Neuron (in vitro differentiated cells): ENCODE data around the gene KCNK10.
"Not testable (repeated sequence)": the region's sequence is repeated elsewhere in the genome, so short reads cannot be mapped to it uniquely, and the experiment has no call there.

Experiments
- H2AFZ ChIP-seq: one replicate; pipeline ENCODE4 v1.6.1; 2013; ENCODE audit warnings: low read depth, mild to moderate bottlenecking, inconsistent platforms, low read length, moderate library complexity
- H3K27me3 ChIP-seq: one replicate; pipeline ENCODE4 v1.6.1; 2013; ENCODE audit warnings: low read length; ENCODE audit not compliant: insufficient read depth
- H3K36me3 ChIP-seq: one replicate; pipeline ENCODE4 v1.6.1; 2013; ENCODE audit warnings: low read length; ENCODE audit not compliant: insufficient read depth
- H3K4me1 ChIP-seq: one replicate; pipeline ENCODE4 v1.6.1; 2013; ENCODE audit warnings: low read length; ENCODE audit not compliant: insufficient read depth
- H3K4me3 ChIP-seq: 2 replicates; pipeline ENCODE4 v1.5.1; 2013; ENCODE audit warnings: mild to moderate bottlenecking, low read length, moderate library complexity
- H3K9me3 ChIP-seq: one replicate; pipeline ENCODE4 v1.6.1; 2013; ENCODE audit warnings: low read length

Gene KCNK10

DNA sequence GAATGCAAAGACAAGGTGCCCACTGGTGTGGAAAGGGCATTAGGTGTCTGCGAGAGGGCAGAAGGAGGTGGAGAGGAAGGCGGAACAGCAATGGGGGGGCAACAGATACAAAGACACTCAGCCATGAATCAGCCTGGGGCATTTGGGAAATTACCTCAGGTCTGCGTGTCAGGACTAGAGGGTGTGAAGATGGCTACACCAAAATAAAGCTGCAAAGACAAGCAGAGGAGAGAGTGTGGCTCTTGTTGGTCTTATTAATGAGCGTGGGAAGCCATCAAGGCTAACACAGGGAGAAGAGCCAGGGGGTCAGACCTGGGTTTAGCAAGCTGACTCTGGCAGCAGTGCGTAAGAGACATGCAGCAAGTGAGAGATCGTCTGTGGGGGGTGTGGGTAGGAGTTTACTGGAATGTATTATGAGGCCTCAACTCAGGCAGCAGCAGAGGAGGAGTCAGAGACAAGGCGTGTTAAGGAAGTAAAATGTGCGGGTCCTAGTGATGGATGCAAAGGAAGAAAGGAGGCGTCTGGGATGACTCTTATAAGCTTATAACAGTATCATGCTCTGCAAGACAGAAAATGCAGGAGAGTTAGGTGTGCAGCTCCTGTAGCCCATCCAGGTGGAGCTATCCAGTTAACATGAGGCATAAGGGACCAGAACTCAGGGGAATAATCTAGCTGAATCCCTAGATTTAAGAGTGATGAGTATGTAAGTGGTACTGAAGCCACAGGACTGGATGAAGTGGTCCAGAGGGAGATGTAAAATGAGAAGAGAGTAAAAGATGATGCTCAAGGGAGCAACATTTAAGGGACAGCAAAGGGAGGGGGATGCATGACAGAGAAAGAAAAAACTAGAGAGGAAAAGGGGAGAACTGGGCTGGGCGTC, 50.4 kb downstream of the KCNK10 start:
- Histone ChIP-seq H3K27me3 (no peaks in the 10 kb centered on the region), H3K4me3 (no peak overlapping the region), H3K4me1 (no peaks in the 10 kb centered on the region), H3K36me3 (no peaks in the 10 kb centered on the region), H2AFZ (no peak overlapping the region), H3K9me3 (no peaks in the 10 kb centered on the region)

DNA sequence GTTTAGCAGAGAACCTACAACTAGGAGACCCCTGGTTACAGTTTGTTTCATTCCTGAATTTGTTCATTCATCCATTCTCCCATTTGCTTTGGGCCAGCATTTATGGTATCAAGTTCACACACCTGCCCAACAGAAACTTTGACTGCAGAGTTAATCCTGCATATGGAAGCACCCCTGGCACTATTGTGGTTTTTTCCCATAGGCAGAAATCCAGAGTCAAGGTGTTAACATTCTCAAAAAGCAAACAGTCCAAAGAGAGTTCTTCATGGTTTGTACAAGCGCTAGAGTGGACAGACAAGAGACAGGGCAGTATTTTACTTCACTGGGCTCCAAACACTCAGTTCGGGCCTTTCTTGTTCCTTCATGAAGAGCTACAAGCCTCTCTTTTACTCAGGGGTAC, 51.9 kb downstream of the KCNK10 start:
- no peak overlapping the region for H2AFZ ChIP-seq
- no peaks in the 10 kb centered on the region for H3K36me3 ChIP-seq
- H3K4me1 ChIP-seq, result no peaks in the 10 kb centered on the region
- H3K27me3 ChIP-seq, result no peaks in the 10 kb centered on the region
- H3K4me3 ChIP-seq, result no peak overlapping the region
- H3K9me3 ChIP-seq, result peaks cover 2% of the 10 kb centered on the region

DNA sequence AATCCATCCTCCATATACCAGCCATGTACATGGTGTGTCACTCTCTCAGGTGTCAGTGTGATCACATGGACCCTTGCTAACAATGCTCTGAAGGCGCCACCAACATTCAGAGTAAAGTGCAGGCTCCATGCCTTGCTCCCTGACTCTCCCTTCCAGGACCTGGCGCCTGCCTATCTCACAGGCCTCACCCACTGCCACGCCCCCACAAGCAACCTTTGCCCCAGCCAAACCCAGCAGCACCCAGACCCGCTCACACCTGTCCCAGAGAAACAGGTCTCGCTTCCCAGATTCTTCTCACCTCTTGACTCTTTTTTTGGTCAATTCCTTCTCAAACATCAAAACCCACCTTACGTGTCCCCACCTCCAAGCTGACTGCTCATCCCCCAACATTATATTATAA, 52.3 kb downstream of the KCNK10 start:
- Histone ChIP-seq H2AFZ (no peak overlapping the region), H3K9me3 (peaks cover 4% of the 10 kb centered on the region), H3K27me3 (no peaks in the 10 kb centered on the region), H3K36me3 (no peaks in the 10 kb centered on the region), H3K4me3 (no peak overlapping the region), H3K4me1 (no peaks in the 10 kb centered on the region)

DNA sequence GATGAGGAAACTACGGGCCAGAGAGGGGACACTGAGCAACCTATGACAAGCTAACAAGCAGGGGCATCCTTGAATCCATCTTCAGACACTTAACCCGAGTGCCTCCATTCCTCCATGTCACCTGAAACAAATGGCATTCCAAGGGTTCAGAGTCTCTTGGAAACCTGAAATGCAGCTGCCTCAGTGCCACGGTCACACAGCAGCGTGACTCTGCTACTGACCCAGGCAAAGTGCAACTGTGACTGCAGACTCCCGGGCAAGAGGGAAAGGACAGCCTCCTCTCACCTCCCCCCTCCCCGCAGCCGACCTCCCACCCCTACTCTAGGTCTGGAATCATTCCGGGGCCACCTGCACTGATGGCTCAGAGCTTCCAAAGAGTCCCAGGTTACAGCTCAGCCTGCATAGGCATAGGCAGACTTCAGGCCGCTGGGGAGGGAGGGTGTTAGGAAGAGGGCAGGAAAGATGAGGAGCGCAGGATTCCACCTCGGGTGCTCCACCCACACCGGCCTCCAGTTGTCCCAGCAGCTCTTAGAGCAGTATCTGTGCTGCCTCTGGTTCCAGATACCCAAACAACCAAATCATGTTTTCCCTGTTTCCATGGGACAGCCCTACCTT, 53.2 kb downstream of the KCNK10 start:
- no peaks in the 10 kb centered on the region for H3K4me1 ChIP-seq
- H3K27me3 ChIP-seq, result no peaks in the 10 kb centered on the region
- H2AFZ ChIP-seq, result no peak overlapping the region
- H3K9me3 ChIP-seq, result peaks cover 7% of the 10 kb centered on the region
- H3K36me3 ChIP-seq, result no peaks in the 10 kb centered on the region
- no peak overlapping the region for H3K4me3 ChIP-seq

DNA sequence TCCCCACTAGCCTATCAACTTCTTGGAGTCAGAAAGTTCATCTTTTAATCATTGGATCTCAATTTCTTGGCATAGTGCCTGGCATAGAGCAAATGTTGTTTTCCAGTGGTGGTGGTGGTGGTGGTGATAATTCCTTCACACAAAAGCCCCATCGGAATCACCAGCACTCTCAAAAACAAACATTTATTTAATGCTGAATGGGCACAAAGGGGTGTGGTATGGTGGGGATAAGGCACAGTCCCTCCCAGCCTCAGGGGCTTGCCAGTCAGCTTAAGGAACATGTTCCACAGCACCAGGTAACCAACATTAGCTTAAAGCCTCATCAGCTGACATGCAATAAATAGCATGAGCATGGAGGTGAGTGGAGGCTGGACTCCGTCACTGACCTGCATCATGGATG, 56.6 kb downstream of the KCNK10 start:
- H3K36me3 ChIP-seq, result peaks cover 16% of the 10 kb centered on the region

DNA sequence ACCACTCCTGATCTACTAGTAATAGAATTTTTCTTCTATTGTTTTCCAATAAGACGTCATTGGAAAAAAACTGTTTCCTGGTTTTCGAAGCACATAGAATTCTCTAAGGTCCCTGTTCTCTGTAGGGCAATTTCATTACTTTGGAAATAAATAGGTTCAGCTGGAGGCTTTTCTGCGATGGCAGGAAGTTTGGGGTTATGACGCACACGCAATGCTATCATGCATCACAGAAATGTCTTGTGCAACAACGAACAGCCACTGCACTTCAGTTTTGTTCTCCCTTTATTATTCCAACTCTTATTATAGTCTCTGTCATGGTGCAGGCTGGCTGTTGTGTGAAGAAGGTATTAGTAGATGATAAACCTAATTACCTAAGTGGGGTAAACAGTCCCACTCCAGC, 59.0 kb downstream of the KCNK10 start:
- Histone ChIP-seq H3K27me3 (no peaks in the 10 kb centered on the region), H3K4me1 (no peaks in the 10 kb centered on the region), H3K36me3 (peaks cover 31% of the 10 kb centered on the region), H3K9me3 (peaks cover 7% of the 10 kb centered on the region), H3K4me3 (no peak overlapping the region), H2AFZ (no peak overlapping the region)

More for the DNA sequence above, 56.6 kb downstream of the KCNK10 start:
- Histone ChIP-seq H2AFZ (no peak overlapping the region), H3K4me1 (no peaks in the 10 kb centered on the region), H3K27me3 (no peaks in the 10 kb centered on the region), H3K9me3 (peaks cover 7% of the 10 kb centered on the region), H3K4me3 (no peak overlapping the region)

DNA sequence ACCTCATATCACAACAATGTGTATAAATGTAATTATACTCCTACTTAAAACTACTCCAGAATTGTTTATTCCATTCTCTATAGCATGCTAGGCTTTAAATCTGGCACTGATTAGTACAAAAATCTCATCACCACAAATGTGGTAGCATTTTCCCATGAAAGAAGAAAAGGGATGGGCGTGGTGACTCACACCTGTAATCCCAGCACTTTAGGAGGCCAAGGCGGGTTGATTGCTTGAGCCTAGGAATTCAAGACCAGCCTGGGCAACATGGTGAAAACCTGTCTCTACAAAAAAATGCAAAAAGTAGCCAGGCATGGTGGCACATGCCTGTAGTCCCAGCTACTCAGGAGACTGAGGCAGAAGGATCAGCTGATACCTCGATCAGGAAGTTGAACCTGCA, 61.8 kb downstream of the KCNK10 start:
- H3K4me3 ChIP-seq, H3K4me1 ChIP-seq: not testable (repeated sequence)

DNA sequence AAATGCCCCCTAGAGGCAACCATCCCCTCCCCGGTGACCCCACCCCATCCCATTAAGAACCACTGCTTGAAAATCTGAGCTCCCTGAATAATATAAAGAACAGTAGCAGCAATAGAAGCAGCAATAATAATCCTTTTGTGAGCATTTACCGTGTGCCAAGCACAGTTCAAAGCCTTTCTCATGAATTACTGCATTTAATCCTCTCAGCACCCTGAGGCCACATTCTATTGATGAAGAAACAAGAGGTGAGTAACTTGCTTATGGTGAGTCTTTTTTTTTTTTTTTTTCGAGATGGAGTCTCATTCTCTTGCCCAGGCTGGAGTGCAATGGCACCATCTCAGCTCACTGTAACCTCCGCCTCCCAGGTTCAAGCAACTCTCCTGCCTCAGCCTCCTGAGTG, 65.0 kb downstream of the KCNK10 start:
- Histone ChIP-seq H3K4me1 (no peaks in the 10 kb centered on the region), H3K9me3 (peaks cover 1% of the 10 kb centered on the region), H3K27me3 (no peaks in the 10 kb centered on the region), H3K4me3 (no peak overlapping the region), H3K36me3 (peaks cover 33% of the 10 kb centered on the region), H2AFZ (no peak overlapping the region)

More for the DNA sequence above, 61.8 kb downstream of the KCNK10 start:
- H3K9me3 ChIP-seq, H2AFZ ChIP-seq, H3K27me3 ChIP-seq: not testable (repeated sequence)
- H3K36me3 ChIP-seq, result peaks cover 35% of the 10 kb centered on the region

DNA sequence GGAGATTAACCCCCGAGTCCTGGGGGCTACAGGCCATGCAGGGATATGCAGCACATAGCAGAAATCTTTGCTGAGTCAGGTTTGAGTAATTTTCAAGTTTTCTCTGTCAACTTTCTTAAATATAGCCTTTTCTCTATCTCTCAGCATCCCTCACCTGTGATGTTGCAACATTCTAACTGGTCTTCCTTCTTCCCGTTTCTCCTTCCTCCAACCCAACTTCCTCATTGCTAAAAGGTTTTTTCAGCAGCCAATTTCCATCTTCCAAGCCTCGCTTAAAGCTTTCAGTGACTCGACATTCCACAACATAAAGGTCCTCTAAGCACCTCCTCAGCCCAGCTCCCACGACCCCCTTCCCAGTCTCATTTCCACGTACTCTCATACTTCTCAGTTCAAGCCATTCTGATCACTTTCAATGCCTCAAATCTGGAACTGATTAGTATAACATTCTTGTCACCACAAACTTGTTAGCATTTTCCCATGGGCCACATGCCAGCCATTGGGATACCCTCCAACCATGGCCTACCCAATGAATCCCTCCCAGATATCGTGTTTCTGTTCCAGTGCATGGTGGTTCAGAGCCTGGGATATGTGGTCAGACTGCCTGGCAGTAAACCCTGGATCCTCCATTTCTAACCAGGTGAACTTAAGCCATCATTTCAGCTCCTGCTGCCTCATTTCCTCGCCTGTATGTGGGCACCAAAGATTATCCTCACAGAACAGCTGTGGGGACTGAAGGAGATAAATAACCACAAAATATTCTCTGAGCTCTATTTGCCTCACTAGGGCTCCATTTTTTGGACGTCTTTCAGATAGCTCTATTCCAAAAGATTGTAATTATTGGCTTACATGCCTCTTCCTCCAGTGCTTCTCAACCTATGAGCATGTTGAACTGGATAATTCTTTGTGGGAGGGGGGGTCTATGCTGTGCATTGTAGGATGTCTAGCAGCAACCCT, 65.8 kb downstream of the KCNK10 start:
- no peak overlapping the region for H3K4me3 ChIP-seq
- peaks cover 25% of the 10 kb centered on the region for H3K36me3 ChIP-seq
- no peaks in the 10 kb centered on the region for H3K27me3 ChIP-seq
- peaks cover 1% of the 10 kb centered on the region for H3K9me3 ChIP-seq
- H3K4me1 ChIP-seq, result peaks cover 7% of the 10 kb centered on the region
- no peak overlapping the region for H2AFZ ChIP-seq

DNA sequence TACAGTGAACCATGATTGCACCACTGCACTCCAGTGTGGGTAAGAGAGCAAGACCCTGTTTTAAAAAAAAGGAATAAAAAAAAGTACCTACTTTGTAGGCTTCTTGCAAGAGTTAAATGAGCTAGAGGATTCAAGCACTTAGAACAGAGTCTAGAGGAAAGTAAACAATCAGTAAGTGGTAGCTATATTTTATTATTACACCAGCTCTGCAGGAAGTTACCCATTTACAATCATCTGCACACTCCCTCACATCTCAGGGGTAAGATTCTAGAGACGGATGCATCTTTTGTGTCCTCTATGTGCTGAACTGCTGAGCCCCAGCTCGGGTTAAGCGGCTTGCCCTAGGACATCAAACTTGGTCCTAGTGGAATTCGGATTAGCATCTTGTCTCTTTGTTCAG, 67.3 kb downstream of the KCNK10 start:
- Histone ChIP-seq H3K27me3 (no peaks in the 10 kb centered on the region), H2AFZ (no peak overlapping the region), H3K4me1 (peaks cover 8% of the 10 kb centered on the region), H3K4me3 (no peak overlapping the region), H3K36me3 (peaks cover 17% of the 10 kb centered on the region), H3K9me3 (peaks cover 1% of the 10 kb centered on the region)

DNA sequence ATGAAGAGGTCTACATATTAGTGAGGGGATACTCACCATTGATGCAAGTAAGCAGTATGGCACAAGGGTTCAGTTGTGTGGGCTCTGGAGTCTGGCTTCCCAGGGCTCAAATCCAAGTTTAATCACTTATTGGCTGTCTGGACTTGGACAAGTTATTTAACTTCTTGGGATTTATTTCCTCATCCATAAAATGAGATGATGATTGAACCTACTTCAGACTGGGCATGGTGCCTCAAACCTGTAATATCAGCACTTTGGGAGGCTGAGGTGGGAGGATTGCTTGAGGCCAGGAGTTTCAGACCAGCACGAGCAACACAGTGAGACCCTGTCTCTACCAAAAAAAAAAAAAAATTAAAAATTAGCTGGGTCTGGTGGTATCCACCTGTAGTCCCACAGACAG, 67.9 kb downstream of the KCNK10 start:
- H3K4me1 ChIP-seq, result peaks cover 8% of the 10 kb centered on the region
- H3K27me3 ChIP-seq, result no peaks in the 10 kb centered on the region
- H2AFZ ChIP-seq, result no peak overlapping the region
- H3K36me3 ChIP-seq, result peaks cover 14% of the 10 kb centered on the region
- no peak overlapping the region for H3K4me3 ChIP-seq
- H3K9me3 ChIP-seq, result peaks cover 1% of the 10 kb centered on the region

DNA sequence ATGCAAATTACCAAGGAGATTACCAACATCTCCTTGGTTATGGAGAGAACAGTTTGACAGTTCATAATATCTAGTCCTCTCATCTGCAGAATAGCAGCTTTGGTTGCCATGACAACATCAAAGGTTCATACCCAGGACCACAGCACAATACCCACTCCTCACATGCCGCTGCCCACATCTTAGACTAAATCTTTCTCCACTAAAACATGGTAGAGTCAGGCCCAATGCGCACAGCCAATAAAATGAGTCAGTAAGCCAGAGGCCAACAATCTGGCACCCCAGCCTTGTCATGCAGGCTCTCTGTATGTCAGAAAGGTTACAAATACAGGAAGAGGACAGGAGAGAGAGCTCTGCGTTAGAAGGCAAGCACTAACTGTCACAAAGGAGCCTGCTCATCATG, 70.6 kb downstream of the KCNK10 start:
- H3K36me3 ChIP-seq, result peaks cover 3% of the 10 kb centered on the region
- H2AFZ ChIP-seq, result no peak overlapping the region
- H3K27me3 ChIP-seq, result no peaks in the 10 kb centered on the region
- peaks cover 8% of the 10 kb centered on the region for H3K4me1 ChIP-seq
- H3K9me3 ChIP-seq, result peaks cover 1% of the 10 kb centered on the region
- no peak overlapping the region for H3K4me3 ChIP-seq

DNA sequence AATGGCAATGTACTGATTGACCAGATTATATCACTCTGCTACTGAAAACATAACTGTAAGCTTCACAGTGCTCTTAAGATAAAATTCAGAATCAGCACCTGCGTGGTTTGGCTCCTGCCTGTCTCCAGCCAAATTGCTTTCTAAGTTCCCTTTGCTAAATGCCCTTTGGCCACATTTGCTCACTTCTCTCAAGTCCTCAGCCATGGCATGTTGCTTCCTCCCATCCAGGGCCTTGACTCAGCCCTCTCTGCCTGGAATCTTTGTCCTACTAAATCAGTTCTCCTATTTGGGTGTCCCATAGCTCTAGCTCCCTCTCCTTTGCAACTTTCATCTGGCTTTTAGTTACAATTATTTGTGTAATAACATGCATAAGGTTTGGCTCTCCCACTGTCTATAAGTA, 71.4 kb downstream of the KCNK10 start:
- H3K27me3 ChIP-seq, result no peaks in the 10 kb centered on the region
- H2AFZ ChIP-seq, result no peak overlapping the region
- H3K36me3 ChIP-seq, result peaks cover 3% of the 10 kb centered on the region
- H3K4me1 ChIP-seq, result peaks cover 8% of the 10 kb centered on the region
- H3K9me3 ChIP-seq, result peaks cover 3% of the 10 kb centered on the region
- no peak overlapping the region for H3K4me3 ChIP-seq
